ENCODE measurements around the gene CEP112. TPM values are rescaled to one million over a fixed set of nuclear protein-coding genes. Genes with fewer than 3 reads are reported as not detected.
"Not testable (repeated sequence)": the region's sequence is repeated elsewhere in the genome, so short reads cannot be mapped to it uniquely, and the experiment has no call there.

The CEP112 gene
- total RNA-seq, 1 donor from 2014 or later: 26.0 TPM

DNA sequence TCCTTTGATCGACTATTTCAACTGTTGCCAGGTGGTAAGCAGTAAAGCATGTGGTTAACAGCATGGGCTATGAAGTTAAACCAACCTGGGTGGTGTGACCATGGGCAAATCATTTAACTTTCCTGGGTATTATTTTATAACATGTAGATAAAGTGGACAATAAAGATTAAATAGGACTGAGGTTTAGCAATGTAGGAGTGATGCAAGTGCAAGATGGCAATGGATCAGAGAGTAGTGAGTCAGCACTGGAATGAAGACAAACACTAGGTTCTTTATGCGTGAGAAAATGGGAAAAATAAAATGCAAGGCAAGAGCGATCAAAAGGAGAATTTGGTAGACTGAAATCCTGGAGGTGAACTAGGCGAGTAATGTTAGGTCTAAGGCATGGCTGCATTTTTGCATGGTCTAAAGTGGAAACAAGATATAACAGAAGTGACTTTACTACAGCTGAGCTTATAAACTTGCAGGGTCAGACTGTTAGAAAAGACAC lies 408.0 kb downstream of the CEP112 start:
- no peak for DNase-seq (ENCODE audit: missing footprints)
- intact Hi-C loops (cut with DNase I): no loop called here
- no peak for ATAC-seq

DNA sequence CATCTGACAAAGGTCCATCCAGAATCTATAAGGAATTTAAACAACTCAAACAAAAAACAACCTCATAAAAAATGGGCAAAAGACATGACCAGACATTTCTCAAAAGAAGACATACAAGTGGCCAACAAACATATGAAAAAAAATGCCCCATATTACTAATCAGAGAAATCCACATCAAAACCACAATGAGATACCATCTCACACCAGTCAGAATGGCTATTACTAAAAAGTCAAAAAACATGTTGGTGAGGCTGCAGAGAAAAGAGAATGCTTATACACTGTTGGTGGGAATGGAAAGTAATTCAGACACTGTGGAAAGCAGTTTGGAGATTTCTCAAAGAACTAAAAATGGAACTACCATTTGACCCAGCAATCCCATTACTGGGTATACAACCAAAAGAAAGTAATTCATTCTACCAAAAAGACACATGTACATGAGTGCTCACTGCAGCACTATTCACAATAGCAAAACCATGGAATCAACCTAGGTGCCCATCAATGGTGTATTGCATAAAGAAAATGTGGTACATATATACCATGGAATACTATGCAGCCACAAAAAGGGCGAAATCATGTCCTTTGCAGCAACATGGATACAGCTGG lies 409.7 kb downstream of the CEP112 start:
- intact Hi-C loops (cut with DNase I); ATAC-seq; DNase-seq (ENCODE audit: missing footprints): not testable (repeated sequence)

DNA sequence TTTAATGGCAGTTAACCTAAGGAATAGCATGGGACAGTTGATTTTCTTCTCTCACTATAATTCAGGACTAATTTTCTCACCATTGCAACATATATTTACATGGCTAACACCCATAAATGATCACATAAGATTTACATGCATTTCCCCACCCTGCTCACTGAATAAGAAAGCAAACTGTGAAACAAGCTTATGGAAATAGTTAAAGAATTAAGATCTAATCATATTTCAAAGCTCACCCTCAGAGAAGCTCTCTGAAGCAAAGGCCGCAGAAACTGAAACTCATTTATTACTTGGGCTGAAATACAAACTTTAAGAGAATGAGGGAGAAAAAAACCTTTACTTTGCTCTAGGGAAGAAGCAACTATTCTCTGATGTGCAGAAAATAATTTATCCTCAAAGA lies 411.8 kb downstream of the CEP112 start:
- ATAC-seq: no peak
- intact Hi-C loops (cut with DNase I): no loop called here

DNA sequence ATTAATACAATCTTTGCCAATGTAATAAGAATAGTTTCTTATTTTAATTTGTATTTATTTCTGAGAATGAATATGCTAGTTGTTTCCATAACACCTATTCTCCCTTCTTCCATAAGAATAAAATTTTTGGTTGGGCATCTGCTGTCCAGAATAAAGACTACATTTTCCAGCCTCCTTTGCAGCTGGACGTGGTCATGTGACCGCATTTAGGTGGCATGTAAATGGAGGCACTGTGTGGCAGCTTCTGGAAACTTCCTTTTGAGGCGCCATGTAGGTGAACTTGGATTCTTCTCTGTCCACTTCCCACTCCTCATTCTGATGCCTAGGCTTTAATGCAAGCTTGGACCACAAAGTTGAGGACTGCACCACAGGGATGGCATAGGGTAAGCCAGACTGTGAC lies 415.0 kb downstream of the CEP112 start:
- intact Hi-C loops (cut with DNase I): no loop called here
- no peak for DNase-seq (ENCODE audit: missing footprints)
- no peak for ATAC-seq

More for the DNA sequence above, 411.8 kb downstream of the CEP112 start:
- DNase-seq (ENCODE audit: missing footprints): no peak

DNA sequence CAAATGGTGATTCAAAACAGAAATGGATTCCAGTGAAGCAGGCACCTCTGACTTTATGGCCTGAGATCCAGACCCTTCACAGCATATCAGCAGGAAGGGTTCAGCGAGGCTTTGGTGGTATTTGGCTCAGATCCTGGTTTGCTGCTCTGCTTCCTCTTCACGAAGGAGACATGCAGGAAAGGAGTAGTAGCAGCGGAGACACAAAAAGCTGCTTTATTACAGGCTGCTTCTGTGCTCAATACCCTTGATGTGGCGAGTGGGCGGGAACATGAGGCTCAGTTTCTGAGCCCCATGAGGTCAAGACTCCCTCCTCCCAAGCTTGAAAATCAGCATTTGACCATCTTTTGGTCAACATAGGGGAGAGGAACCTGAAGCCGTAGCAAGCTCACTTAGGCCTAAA lies 417.1 kb downstream of the CEP112 start:
- intact Hi-C loops (cut with DNase I): no loop called here
- ATAC-seq: no peak
- DNase-seq (ENCODE audit: missing footprints): no peak

DNA sequence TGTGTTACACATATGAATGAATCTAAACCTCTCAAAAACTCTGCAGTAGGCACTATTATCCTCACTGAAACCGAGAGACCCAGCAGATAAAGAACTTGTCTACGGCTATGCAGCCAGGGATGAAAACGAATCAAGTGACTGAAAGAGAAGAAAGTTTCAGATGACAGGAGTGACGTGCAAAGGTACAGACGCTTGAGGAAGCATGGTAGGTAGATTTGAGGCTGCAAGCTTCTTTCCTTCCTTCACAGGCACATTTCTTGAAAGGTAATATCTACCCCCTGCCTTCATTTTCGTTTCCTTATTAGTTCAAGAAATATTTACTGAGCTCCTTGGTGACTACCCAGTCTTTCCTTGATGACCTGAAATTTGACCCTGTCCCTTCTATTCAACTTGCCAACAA lies 418.9 kb downstream of the CEP112 start:
- DNase-seq (ENCODE audit: missing footprints): no peak
- no peak for ATAC-seq
- intact Hi-C loops (cut with DNase I): no loop called here

DNA sequence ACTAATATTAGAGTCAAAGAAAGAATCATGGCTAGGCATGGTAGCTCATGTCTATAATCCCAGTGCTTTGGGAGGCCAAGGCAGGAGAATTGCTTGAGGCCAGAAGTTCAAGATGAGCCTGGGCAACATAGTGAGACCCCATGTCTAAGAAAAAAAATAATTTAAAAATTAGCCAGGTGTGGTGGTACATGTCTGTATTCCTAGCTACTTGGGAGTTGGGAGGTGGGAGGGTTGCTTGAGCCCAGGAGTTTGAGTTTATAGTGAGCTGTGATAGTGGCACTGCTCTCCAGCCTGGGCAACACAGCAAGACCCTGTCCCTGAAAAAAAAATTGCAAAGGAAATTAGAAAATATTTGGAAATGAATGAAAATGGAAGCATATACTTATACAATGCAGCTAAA lies 420.2 kb downstream of the CEP112 start:
- intact Hi-C loops (cut with DNase I): no loop called here
- DNase-seq (ENCODE audit: missing footprints) (no peak), ATAC-seq (no peak)

DNA sequence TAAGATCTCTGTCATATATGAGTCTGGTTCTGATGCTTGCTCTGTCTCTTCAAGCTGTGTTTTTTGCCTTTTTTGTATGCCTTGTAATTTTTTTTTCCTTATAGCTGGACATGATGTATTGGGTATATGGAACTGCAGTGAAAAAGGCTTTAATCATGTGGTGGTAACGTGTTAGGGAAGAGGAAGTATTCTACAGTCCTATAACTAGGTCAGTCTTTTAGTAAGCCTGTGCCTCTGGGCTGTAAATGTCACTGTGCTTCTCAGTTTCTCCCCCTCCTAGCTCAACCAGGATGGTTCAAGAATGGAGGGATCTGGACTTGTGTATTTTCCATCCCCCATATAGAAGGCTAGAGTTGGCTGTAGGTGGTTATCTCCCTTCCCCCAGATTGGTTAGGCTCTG lies 428.1 kb downstream of the CEP112 start:
- intact Hi-C loops (cut with DNase I): no loop called here
- ATAC-seq (no peak), DNase-seq (ENCODE audit: missing footprints) (no peak)

DNA sequence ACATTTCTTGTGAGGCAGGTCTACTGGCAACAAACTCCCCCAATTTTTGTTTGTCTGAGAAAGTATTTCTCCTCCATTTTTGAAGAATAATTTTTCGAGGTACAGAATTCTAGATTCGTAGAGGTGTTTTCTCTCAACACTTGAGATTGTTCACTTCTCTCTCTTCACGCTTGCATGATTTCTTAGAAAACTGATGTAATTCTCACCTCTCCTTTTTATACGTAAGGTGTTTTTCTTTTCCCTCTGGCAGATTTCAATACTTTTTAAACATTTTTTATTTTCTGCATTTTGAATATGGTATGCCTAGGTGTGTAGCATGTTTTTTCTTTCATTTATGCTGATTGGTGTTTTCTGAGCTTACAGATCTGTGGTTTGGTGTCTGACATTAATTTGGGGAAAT lies 429.0 kb downstream of the CEP112 start:
- ATAC-seq (no peak), DNase-seq (ENCODE audit: missing footprints) (no peak)
- intact Hi-C loops (cut with DNase I): no loop called here

DNA sequence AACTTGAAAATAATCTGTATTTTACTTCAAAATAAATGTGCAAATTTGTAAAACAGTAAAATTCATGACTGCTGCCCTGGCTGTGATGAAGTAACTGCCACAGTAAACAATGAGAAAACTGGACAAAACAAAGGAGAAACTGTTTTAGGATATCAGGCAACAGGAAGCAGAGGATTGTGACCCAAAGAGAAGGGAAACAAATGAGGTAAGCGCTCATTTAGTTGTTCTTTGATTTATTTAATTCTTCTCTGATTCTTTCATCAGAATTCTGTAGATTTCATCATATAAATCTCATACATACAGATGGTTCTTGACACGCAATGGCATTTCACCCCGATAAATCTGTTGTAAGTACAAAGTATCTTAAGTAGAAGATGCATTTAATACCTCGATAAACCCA lies 432.4 kb downstream of the CEP112 start:
- ATAC-seq (no peak), DNase-seq (ENCODE audit: missing footprints) (no peak)
- intact Hi-C loops (cut with DNase I): no loop called here

DNA sequence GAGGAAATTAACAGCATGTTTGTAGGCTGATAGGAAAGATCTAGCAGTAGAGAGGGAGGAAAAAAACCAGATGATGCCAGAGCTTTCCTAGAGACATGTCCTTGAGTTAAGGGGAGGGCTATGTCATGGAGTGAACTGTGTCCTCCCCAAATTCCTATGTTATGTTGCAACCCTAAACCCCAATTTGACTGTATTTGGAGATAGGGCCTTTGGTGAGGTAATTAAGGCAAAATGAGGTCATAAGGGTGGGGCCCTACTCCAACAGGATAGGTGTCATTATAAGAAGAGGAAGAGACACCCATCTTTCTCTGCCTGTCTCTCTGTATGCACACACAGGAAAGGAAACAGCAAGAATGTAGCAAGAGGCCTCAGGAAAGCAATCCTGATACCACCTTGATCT lies 435.2 kb downstream of the CEP112 start:
- DNase-seq (ENCODE audit: missing footprints): no peak
- intact Hi-C loops (cut with DNase I): no loop called here
- no peak for ATAC-seq

DNA sequence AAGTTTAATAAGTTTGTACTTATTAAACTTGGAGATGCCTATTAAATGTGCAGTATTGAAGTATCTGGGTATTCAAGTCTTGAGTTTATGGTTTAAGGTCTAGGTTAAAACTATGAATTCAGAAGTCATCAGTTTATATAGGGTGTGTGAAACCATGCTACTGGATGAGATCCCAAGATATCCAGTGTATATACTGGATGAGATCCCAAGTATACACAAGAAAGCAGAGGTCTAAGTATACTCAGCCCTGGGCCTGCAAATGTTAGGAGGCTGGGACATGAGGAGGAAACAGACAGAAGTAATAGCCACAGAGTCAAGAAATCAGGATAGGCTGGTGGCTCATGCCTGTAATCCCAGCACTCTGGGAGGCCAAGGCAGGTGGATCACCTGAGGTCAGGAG lies 436.1 kb downstream of the CEP112 start:
- DNase-seq (ENCODE audit: missing footprints): no peak
- no peak for ATAC-seq
- intact Hi-C loops (cut with DNase I): no loop called here

DNA sequence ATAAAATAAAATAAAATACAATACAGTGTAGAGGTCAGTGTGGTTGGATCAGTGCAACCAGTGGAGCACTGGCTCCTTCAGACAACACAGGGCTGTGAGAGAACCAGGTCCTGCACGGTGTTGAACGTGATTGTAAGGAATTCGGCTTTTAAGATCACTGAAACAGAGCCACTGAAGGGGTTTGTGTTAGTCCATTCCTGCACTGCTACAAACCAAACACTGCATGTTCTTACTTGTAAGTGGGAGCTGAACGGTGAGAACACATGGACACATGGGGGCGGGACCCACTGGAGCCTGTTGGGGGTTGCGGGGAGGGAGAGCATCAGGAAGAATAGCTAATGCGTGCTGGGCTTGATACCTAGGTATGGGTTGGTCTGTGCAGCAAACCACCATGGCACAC lies 437.3 kb downstream of the CEP112 start:
- ATAC-seq (no peak), DNase-seq (ENCODE audit: missing footprints) (no peak)
- intact Hi-C loops (cut with DNase I): no loop called here

DNA sequence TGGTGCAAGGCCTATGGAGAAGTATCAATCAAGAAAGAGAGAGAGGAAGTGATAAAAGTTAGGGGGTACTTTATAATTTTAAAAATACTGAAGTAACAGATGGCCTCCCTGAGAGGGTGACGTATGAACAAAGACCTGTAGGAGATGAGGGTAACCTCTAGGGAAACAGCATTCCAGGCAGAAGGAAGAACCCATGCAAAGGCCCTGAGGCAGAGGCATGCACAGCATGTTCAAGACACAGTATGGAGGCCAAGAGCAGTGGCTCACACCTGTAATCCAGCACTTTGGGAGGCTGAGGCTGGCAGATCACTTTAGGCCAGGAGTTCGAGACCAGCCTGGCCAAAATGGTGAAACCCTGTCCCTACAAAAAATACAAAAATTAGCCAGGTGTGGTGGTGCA lies 437.9 kb downstream of the CEP112 start:
- ATAC-seq (no peak), DNase-seq (ENCODE audit: missing footprints) (no peak)
- intact Hi-C loops (cut with DNase I): no loop called here

DNA sequence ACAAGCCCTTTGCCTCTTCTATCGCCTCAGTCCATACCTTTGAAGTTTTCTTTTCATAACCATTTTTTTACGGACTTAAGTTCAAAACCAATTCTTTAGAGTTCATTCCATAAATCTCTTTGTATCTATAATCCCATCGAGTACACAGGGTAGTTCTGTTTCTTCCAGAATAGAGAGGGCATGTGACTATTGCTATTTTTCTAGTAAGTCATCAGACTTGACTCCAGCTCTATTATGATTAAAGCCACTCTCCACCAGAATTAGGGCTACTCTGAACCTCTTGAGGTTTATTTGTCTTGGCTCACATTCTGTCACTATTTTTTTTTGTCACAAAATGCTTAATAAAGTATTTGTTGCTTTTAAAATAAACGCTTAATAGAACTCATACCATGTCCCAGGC lies 438.6 kb downstream of the CEP112 start:
- ATAC-seq (no peak), DNase-seq (ENCODE audit: missing footprints) (no peak)
- intact Hi-C loops (cut with DNase I): no loop called here

DNA sequence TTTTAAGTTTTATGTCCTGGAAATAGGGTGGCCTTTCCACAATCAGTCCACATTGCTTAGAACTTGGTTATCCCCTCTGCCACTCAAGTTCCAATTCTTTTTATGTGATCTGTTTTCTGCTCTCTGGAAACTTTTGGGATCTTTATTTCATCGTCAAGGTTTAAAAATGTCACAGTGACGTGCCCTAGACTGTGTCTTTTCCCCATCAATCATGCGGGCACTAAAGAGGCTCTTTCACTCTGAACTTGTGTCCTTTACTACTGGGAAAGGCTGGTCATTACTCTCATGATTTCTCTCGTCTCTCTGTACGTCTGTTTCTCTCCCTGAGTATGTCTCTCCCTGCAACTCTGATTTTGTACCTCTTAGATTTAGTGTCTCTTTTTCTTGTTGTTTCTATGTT lies 440.7 kb downstream of the CEP112 start:
- intact Hi-C loops (cut with DNase I): no loop called here
- ATAC-seq: no peak
- DNase-seq (ENCODE audit: missing footprints): no peak

DNA sequence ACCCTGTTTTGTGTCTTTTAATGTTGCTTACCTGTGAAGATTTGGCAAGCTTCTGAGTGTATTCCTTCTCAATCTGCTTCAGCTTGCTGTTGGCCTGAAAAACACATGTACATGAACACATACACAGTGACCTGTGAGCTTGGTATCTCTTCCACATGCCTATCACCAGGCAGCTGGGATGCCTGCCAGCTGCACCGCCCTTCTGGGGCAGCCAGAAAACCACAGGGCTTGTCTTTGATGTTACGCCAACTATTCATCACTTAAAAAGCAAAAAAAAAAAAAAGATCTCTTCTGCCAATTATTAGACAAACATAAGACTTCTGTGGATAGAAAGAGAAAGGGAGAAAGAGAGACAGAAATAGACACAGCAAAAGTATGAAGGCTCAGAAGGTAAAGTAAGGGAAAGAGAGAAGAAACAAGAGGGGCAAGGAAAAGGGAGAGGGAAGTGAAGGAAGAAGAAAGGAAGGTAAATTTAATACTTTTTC lies 441.3 kb downstream of the CEP112 start:
- intact Hi-C loops (cut with DNase I): no loop called here
- DNase-seq (ENCODE audit: missing footprints) (peak; percentile 76), ATAC-seq (peak; percentile 83)

DNA sequence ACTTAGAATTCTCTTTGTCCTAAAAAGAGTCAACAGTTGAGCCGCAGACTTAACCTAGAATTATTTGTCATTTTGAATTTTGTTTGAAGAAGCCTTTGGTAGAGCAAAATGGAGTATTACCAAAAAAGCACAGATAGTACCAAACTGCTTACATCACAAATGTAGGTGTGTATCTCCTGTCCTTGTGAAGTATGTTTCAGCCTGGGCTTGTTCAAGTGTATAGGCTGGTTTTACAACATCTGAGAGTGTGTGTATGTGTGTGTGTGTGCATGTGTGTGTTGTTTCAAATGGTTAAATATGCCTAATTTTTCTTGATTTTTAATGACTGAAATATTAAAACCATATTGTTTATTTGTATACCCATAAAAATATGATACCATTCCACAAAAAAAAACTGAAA lies 441.8 kb downstream of the CEP112 start:
- intact Hi-C loops (cut with DNase I): no loop called here
- no peak for DNase-seq (ENCODE audit: missing footprints)
- ATAC-seq: no peak

DNA sequence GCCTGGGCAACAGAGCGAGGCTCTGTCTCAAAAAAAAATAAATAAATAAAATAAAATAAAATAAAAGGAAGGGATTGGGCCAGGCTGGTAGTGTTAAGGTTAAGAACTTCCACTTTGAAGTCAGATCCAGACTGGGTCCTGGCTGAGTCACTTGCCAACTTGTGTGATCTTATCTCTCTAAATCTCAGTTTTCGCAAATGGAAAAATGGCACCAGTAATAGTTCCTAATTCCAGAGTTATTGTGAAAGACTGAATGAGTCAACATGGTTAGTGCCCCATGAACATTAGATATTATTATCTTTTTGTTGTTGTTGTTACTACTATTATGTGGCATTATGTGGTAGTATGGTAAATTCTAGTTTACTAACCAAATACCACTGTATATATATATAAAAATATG lies 442.5 kb downstream of the CEP112 start:
- intact Hi-C loops (cut with DNase I): no loop called here

DNA sequence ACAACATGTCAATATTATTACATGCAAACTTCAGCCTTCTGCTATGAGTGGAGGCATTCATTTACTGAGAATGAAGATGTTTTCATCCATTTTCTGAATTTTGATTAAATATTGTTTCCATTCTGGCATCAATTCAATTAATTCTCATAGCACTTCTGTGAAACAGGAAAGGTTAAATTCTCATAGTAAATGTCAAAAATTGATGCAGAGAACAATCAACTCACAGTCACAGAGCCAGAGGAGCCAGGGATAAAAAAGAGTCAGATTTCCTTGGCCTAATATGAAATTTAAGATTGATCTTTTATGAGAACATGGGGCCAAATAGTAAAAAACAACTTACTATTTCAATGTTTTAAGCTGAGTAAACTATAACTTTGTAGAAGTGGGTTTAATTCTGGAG lies 446.7 kb downstream of the CEP112 start:
- no peak for ATAC-seq
- intact Hi-C loops (cut with DNase I): no loop called here

More for the DNA sequence above, 442.5 kb downstream of the CEP112 start:
- ATAC-seq (no peak), DNase-seq (ENCODE audit: missing footprints) (no peak)

DNA sequence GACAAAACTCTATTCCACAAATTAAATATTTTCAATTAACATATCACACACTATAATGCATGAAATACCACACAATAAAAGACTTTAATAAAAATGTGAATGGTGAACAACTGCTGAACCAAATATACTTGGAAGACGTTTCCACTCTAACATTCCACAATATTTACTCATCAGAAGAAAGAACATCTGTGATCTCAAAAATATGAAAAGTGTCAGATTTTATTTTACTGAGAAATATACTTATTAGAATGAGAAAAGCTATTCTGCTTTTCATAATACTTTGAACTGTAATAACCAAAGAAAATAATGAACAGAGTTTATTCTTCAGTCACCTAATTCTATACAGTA lies 448.7 kb downstream of the CEP112 start:
- ATAC-seq: no peak
- no peak for DNase-seq (ENCODE audit: missing footprints)
- intact Hi-C loops (cut with DNase I): no loop called here

More for the DNA sequence above, 446.7 kb downstream of the CEP112 start:
- DNase-seq (ENCODE audit: missing footprints): no peak
